ENCODE data around the gene CTSD.
"Not testable (repeated sequence)": the region's sequence is repeated elsewhere in the genome, so short reads cannot be mapped to it uniquely, and the experiment has no call there.

- not testable (repeated sequence) for TF ChIP-seq CTCF (IDR thresholded peaks at IDR 0.05); ZFX (IDR thresholded peaks at IDR 0.05; ENCODE audit: borderline replicate concordance)
Measured at GRCh38 chr11:1769304-1769936, 5.7 kb upstream of the CTSD start.
